ENCODE data around the gene GGACT. TPM values are rescaled to one million over a fixed set of nuclear protein-coding genes. Genes with fewer than 3 reads are reported as not detected.
A peak's percentile ranks its signal among the peaks of the same experiment; 100 is the strongest.

The GGACT gene
- polyA plus RNA-seq, 3 donors: 1.7 to 8.3 (median 6.5) TPM

GRCh38 chr13:100627120-100627519 is 38.5 kb upstream of the GGACT start:
- Mint-ChIP-seq H3K36me3 (peaks cover 72 to 90% of the 10 kb centered on the region in 2 donors), H3K27me3 (ENCODE audit: low read depth in 3 of 3) (no peaks in the 10 kb centered on the region), H3K4me1 (peaks cover 2% of the 10 kb centered on the region), H3K9me3 (peaks cover 2 to 7% (median 4%) of the 10 kb centered on the region in 7 donors), H3K4me3 (no peak overlapping the region), H3K27ac (peak overlapping the region in 2 of 7 donors; percentile 10 to 37)
- Histone ChIP-seq H2AFZ (ENCODE audit: insufficient read depth, low read depth, low read length, poor library complexity, severe bottlenecking) (no peak overlapping the region), H3K9ac (ENCODE audit: insufficient read depth, low read length, poor library complexity, severe bottlenecking) (no peak overlapping the region), H3K27ac (ENCODE audit: low read depth in 1 of 2, low read length in 2 of 2) (no peak overlapping the region), H3K4me2 (replicated peaks; ENCODE audit: extremely low read depth, low read length, poor library complexity, severe bottlenecking) (no peak overlapping the region), H3K36me3 (replicated peaks in 1 of 2; ENCODE audit: control insufficient read depth in 1 of 2, insufficient read depth in 2 of 2, low read length in 2 of 2) (peaks cover 39 to 89% of the 10 kb centered on the region in 2 donors), H3K4me3 (replicated peaks in 1 of 3; ENCODE audit: low read depth in 2 of 3, low read length in 3 of 3) (no peak overlapping the region), H3K4me1 (ENCODE audit: control insufficient read depth in 1 of 2, insufficient read depth in 2 of 2, low read length in 2 of 2) (no peaks in the 10 kb centered on the region), H3K9me3 (replicated peaks in 1 of 2; ENCODE audit: control insufficient read depth in 1 of 2, insufficient read depth in 1 of 2, low read length in 2 of 2) (peaks cover 0 to under 1% of the 10 kb centered on the region in 2 donors), H3K79me2 (ENCODE audit: insufficient read depth, low read length) (no peaks in the 10 kb centered on the region), H3K27me3 (ENCODE audit: control insufficient read depth in 2 of 2, insufficient read depth in 2 of 2, low read length in 2 of 2) (no peaks in the 10 kb centered on the region), H4K20me1 (ENCODE audit: insufficient read depth, low read length) (no peaks in the 10 kb centered on the region)
- intact Hi-C loops (cut with micrococcal nuclease): no loop called here
- 96% methylated on average over 15 of the region's 15 CpGs for WGBS (ENCODE audit: insufficient coverage)
- TF ChIP-seq CTCF (IDR thresholded peaks at IDR 0.05): no peak
- DNase-seq: no peak

GRCh38 chr13:100625447-100625846 is 36.9 kb upstream of the GGACT start:
- no peak overlapping the region for H3K4me3 Mint-ChIP-seq
- no peak overlapping the region for H3K9ac ChIP-seq (ENCODE audit: insufficient read depth, low read length, poor library complexity, severe bottlenecking)
- no peaks in the 10 kb centered on the region for H3K4me1 Mint-ChIP-seq
- H3K4me3 ChIP-seq (replicated peaks in 1 of 3; ENCODE audit: low read depth in 2 of 3, low read length in 3 of 3): no peak overlapping the region
- 96% methylated on average over 4 of the region's 9 CpGs for WGBS (ENCODE audit: insufficient coverage)
- peaks cover 69 to 91% of the 10 kb centered on the region in 2 donors for H3K36me3 Mint-ChIP-seq
- peaks cover 0 to 7% of the 10 kb centered on the region in 2 donors for H3K9me3 ChIP-seq (replicated peaks in 1 of 2; ENCODE audit: control insufficient read depth in 1 of 2, insufficient read depth in 1 of 2, low read length in 2 of 2)
- H3K27me3 Mint-ChIP-seq (ENCODE audit: low read depth in 3 of 3): no peaks in the 10 kb centered on the region
- peak overlapping the region in 1 of 7 donors; percentile 3 for H3K27ac Mint-ChIP-seq
- no peak overlapping the region for H2AFZ ChIP-seq (ENCODE audit: insufficient read depth, low read depth, low read length, poor library complexity, severe bottlenecking)
- H3K4me1 ChIP-seq (ENCODE audit: control insufficient read depth in 1 of 2, insufficient read depth in 2 of 2, low read length in 2 of 2): no peaks in the 10 kb centered on the region
- DNase-seq: no peak
- intact Hi-C loops (cut with micrococcal nuclease): no loop called here
- no peaks in the 10 kb centered on the region for H3K79me2 ChIP-seq (ENCODE audit: insufficient read depth, low read length)
- H3K27ac ChIP-seq (ENCODE audit: low read depth in 1 of 2, low read length in 2 of 2): no peak overlapping the region
- no peak overlapping the region for H3K4me2 ChIP-seq (replicated peaks; ENCODE audit: extremely low read depth, low read length, poor library complexity, severe bottlenecking)
- no peaks in the 10 kb centered on the region for H4K20me1 ChIP-seq (ENCODE audit: insufficient read depth, low read length)
- H3K9me3 Mint-ChIP-seq: peaks cover 6 to 10% (median 8%) of the 10 kb centered on the region in 7 donors
- no peaks in the 10 kb centered on the region for H3K27me3 ChIP-seq (ENCODE audit: control insufficient read depth in 2 of 2, insufficient read depth in 2 of 2, low read length in 2 of 2)
- peaks cover 44 to 86% of the 10 kb centered on the region in 2 donors for H3K36me3 ChIP-seq (replicated peaks in 1 of 2; ENCODE audit: control insufficient read depth in 1 of 2, insufficient read depth in 2 of 2, low read length in 2 of 2)
- no peak for TF ChIP-seq CTCF (IDR thresholded peaks at IDR 0.05)

Measured in CD14-positive monocyte (primary cell).